Mucosa of stomach (tissue), 1 donor: ENCODE data around the gene PTPRO.

Source experiments
- H3K27me3 ChIP-seq: one replicate; pipeline ENCODE4 v1.7.0; 2013; ENCODE audit warnings: mild to moderate bottlenecking, low read length; ENCODE audit not compliant: control insufficient read depth, insufficient read depth
- H3K36me3 ChIP-seq: one replicate; pipeline ENCODE4 v1.7.0; 2013; ENCODE audit warnings: low read length; ENCODE audit not compliant: control insufficient read depth, insufficient read depth
- H3K4me1 ChIP-seq: one replicate; pipeline ENCODE4 v1.7.0; 2013; ENCODE audit warnings: mild to moderate bottlenecking, low read length; ENCODE audit not compliant: control insufficient read depth, insufficient read depth
- H3K4me3 ChIP-seq: one replicate; pipeline ENCODE4 v1.7.0; 2013; ENCODE audit warnings: low read length
- H3K9ac ChIP-seq: one replicate; pipeline ENCODE4 v1.7.0; 2013; ENCODE audit warnings: mild to moderate bottlenecking, low read length, moderate library complexity
- H3K9me3 ChIP-seq: one replicate; pipeline ENCODE4 v1.7.0; 2013; ENCODE audit warnings: mild to moderate bottlenecking, low read length, moderate library complexity; ENCODE audit not compliant: control insufficient read depth
- donor health status: Pancreatic carcinoma.

The PTPRO gene

GRCh38 chr12:15581006-15581405 lies 258.7 kb downstream of the PTPRO start:
- Histone ChIP-seq H3K9me3 (no peaks in the 10 kb centered on the region), H3K9ac (no peak overlapping the region), H3K27me3 (no peaks in the 10 kb centered on the region), H3K4me1 (peaks cover 7% of the 10 kb centered on the region), H3K36me3 (no peaks in the 10 kb centered on the region), H3K4me3 (no peak overlapping the region)

GRCh38 chr12:15583804-15584203 lies 261.5 kb downstream of the PTPRO start:
- Histone ChIP-seq H3K36me3 (no peaks in the 10 kb centered on the region), H3K4me1 (peaks cover 7% of the 10 kb centered on the region), H3K9ac (no peak overlapping the region), H3K4me3 (no peak overlapping the region), H3K9me3 (no peaks in the 10 kb centered on the region), H3K27me3 (no peaks in the 10 kb centered on the region)

GRCh38 chr12:15584366-15585041 lies 262.2 kb downstream of the PTPRO start:
- Histone ChIP-seq H3K4me1 (peaks cover 7% of the 10 kb centered on the region), H3K27me3 (no peaks in the 10 kb centered on the region), H3K9me3 (no peaks in the 10 kb centered on the region), H3K4me3 (no peak overlapping the region), H3K9ac (no peak overlapping the region), H3K36me3 (no peaks in the 10 kb centered on the region)

GRCh38 chr12:15589328-15590032 lies 267.2 kb downstream of the PTPRO start:
- H3K4me3 ChIP-seq, result no peak overlapping the region

GRCh38 chr12:15590180-15590826 lies 268.0 kb downstream of the PTPRO start:
- peak overlapping the region; percentile 63 for H3K9ac ChIP-seq
- peak overlapping the region; percentile 23 for H3K4me3 ChIP-seq
- no peaks in the 10 kb centered on the region for H3K36me3 ChIP-seq
- peaks cover 3% of the 10 kb centered on the region for H3K4me1 ChIP-seq
- H3K27me3 ChIP-seq, result no peaks in the 10 kb centered on the region
- no peaks in the 10 kb centered on the region for H3K9me3 ChIP-seq

More at GRCh38 chr12:15589328-15590032, 267.2 kb downstream of the PTPRO start:
- no peaks in the 10 kb centered on the region for H3K27me3 ChIP-seq
- H3K9ac ChIP-seq, result no peak overlapping the region
- no peaks in the 10 kb centered on the region for H3K9me3 ChIP-seq
- H3K4me1 ChIP-seq, result peaks cover 3% of the 10 kb centered on the region
- no peaks in the 10 kb centered on the region for H3K36me3 ChIP-seq

GRCh38 chr12:15591811-15592210 lies 269.5 kb downstream of the PTPRO start:
- H3K27me3 ChIP-seq, result no peaks in the 10 kb centered on the region
- peaks cover 3% of the 10 kb centered on the region for H3K4me1 ChIP-seq
- H3K9me3 ChIP-seq, result no peaks in the 10 kb centered on the region
- no peak overlapping the region for H3K4me3 ChIP-seq
- H3K36me3 ChIP-seq, result no peaks in the 10 kb centered on the region
- no peak overlapping the region for H3K9ac ChIP-seq

GRCh38 chr12:15592934-15593333 lies 270.6 kb downstream of the PTPRO start:
- Histone ChIP-seq H3K36me3 (no peaks in the 10 kb centered on the region), H3K9ac (no peak overlapping the region), H3K4me3 (no peak overlapping the region), H3K27me3 (no peaks in the 10 kb centered on the region), H3K9me3 (no peaks in the 10 kb centered on the region), H3K4me1 (peaks cover 3% of the 10 kb centered on the region)

- Histone ChIP-seq H3K27me3 (no peaks in the 10 kb centered on the region), H3K4me3 (no peak overlapping the region), H3K36me3 (no peaks in the 10 kb centered on the region), H3K9ac (no peak overlapping the region), H3K9me3 (no peaks in the 10 kb centered on the region), H3K4me1 (peaks cover 11% of the 10 kb centered on the region)
These were observed 273.9 kb downstream of the PTPRO start for GRCh38 chr12:15596174-15596573.

GRCh38 chr12:15597125-15597830 lies 275.0 kb downstream of the PTPRO start:
- no peak overlapping the region for H3K9ac ChIP-seq
- H3K36me3 ChIP-seq, result no peaks in the 10 kb centered on the region
- H3K9me3 ChIP-seq, result no peaks in the 10 kb centered on the region
- no peaks in the 10 kb centered on the region for H3K27me3 ChIP-seq
- H3K4me3 ChIP-seq, result no peak overlapping the region
- H3K4me1 ChIP-seq, result peaks cover 16% of the 10 kb centered on the region

GRCh38 chr12:15599266-15600037 lies 277.1 kb downstream of the PTPRO start:
- Histone ChIP-seq H3K4me1 (peaks cover 16% of the 10 kb centered on the region), H3K9me3 (no peaks in the 10 kb centered on the region), H3K36me3 (no peaks in the 10 kb centered on the region), H3K9ac (no peak overlapping the region), H3K27me3 (no peaks in the 10 kb centered on the region), H3K4me3 (no peak overlapping the region)

GRCh38 chr12:15600223-15600935 lies 278.1 kb downstream of the PTPRO start:
- Histone ChIP-seq H3K36me3 (no peaks in the 10 kb centered on the region), H3K9ac (no peak overlapping the region), H3K4me1 (peaks cover 16% of the 10 kb centered on the region), H3K4me3 (no peak overlapping the region), H3K27me3 (no peaks in the 10 kb centered on the region), H3K9me3 (no peaks in the 10 kb centered on the region)
